A549 (cell line): ENCODE measurements around the gene GPR150.
"Not testable (repeated sequence)": the region's sequence is repeated elsewhere in the genome, so short reads cannot be mapped to it uniquely, and the experiment has no call there.

Experiments used
- BHLHE40 ChIP-seq: IDR thresholded peaks from 2 replicates; pipeline ENCODE4 v1.6.1; 2012; ENCODE audit warnings: low read depth, low read length, inconsistent platforms
- CHD2 ChIP-seq: fragments of 150-350 bp; IDR thresholded peaks from 2 replicates; pipeline ENCODE4 v1.6.1; 2014; ENCODE audit warnings: low read length; ENCODE audit not compliant: partially characterized antibody
- CTCF ChIP-seq: fragments of >200 bp; sonication (Bioruptor Twin); formaldehyde crosslinking; IDR thresholded peaks from 3 replicates; pipeline ENCODE4 v1.5.1; 2016
- MAX ChIP-seq: IDR thresholded peaks from 2 replicates; pipeline ENCODE4 v1.6.1; 2012
- MAZ ChIP-seq: fragments of 150-350 bp; IDR thresholded peaks from 2 replicates; pipeline ENCODE4 v1.6.1; 2014; ENCODE audit warnings: antibody characterized with exemption, low read depth, low read length, borderline replicate concordance
- MYC ChIP-seq: IDR thresholded peaks from 2 replicates; pipeline ENCODE4 v1.6.1; 2012; ENCODE audit warnings: mild to moderate bottlenecking, inconsistent platforms, low read length, improper control_type of control experiment, borderline replicate concordance
- POLR2A ChIP-seq: IDR thresholded peaks from 2 replicates; pipeline ENCODE4 v1.6.1; 2012; ENCODE audit warnings: mild to moderate bottlenecking, low read length
- REST ChIP-seq: fragments of 200-600 bp; sonication (generic); IDR thresholded peaks from 2 replicates; pipeline ENCODE4 v1.6.1; 2016; ENCODE audit warnings: antibody characterized with exemption, mild to moderate bottlenecking, moderate library complexity
- RNF2 ChIP-seq: fragments of 200-600 bp; sonication (generic); IDR thresholded peaks from 2 replicates; pipeline ENCODE4 v1.6.1; 2016; ENCODE audit warnings: low read depth, mild to moderate bottlenecking, antibody characterized with exemption, moderate library complexity, borderline replicate concordance

GRCh38 chr5:95646226-95646568, 26.3 kb downstream of the GPR150 start:
- TF ChIP-seq POLR2A, MAZ, RNF2, REST, MYC, MAX, CTCF, CHD2, BHLHE40: not testable (repeated sequence)
